Smooth muscle cell (in vitro differentiated cells): ENCODE data around the gene ENDOU. TPM values are rescaled to one million over a fixed set of nuclear protein-coding genes. Genes with fewer than 3 reads are reported as not detected.
A peak's percentile ranks its signal among the peaks of the same experiment; 100 is the strongest.

ENCODE experiments used
- DNase-seq: peaks from one replicate; lab custom pipeline; 2025; ENCODE audit not compliant: unreplicated experiment; lab: John Stamatoyannopoulos, UW
- H2AFZ ChIP-seq: fragments of 200-600 bp; sonication (generic); 2 replicates; pipeline ENCODE4 v1.6.0; 2016; ENCODE audit warnings: antibody characterized with exemption, low read depth, mild to moderate bottlenecking
- H3F3A ChIP-seq: fragments of 200-600 bp; sonication (generic); 2 replicates; pipeline ENCODE4 v1.6.0; 2017; ENCODE audit warnings: antibody characterized with exemption, low read depth
- H3K27ac ChIP-seq: fragments of 200-600 bp; sonication (generic); 2 replicates; pipeline ENCODE4 v1.5.1; 2016; ENCODE audit warnings: low read depth, mild to moderate bottlenecking
- H3K27me3 ChIP-seq: fragments of 200-600 bp; sonication (generic); 2 replicates; pipeline ENCODE4 v1.6.1; 2016; ENCODE audit warnings: low read depth, mild to moderate bottlenecking
- H3K36me3 ChIP-seq: fragments of 200-600 bp; sonication (generic); 2 replicates; pipeline ENCODE4 v1.5.1; 2016; ENCODE audit warnings: low read depth
- H3K4me1 ChIP-seq: fragments of 200-600 bp; sonication (generic); 2 replicates; pipeline ENCODE4 v1.5.1; 2016; ENCODE audit warnings: low read depth
- H3K4me2 ChIP-seq: fragments of 200-600 bp; sonication (generic); 2 replicates; pipeline ENCODE4 v1.6.0; 2016; ENCODE audit warnings: mild to moderate bottlenecking
- H3K4me3 ChIP-seq: fragments of 200-600 bp; sonication (generic); 2 replicates; pipeline ENCODE4 v1.5.1; 2016; ENCODE audit warnings: mild to moderate bottlenecking
- H3K79me2 ChIP-seq: fragments of 200-600 bp; sonication (generic); 2 replicates; pipeline ENCODE4 v1.6.0; 2016; ENCODE audit warnings: low read depth, mild to moderate bottlenecking
- H3K9ac ChIP-seq: fragments of 200-600 bp; sonication (generic); 2 replicates; pipeline ENCODE4 v1.6.0; 2016; ENCODE audit warnings: low read depth
- H3K9me3 ChIP-seq: fragments of 200-600 bp; sonication (generic); replicated peaks from 2 replicates; pipeline ENCODE4 v1.5.1; 2016; ENCODE audit warnings: low read depth
- H4K20me1 ChIP-seq: fragments of 200-600 bp; sonication (generic); 2 replicates; pipeline ENCODE4 v1.6.0; 2016; ENCODE audit warnings: low read depth
- WGBS: methylation state at CpG from one replicate; pipeline ENCODE4 v1.1.7; 2016; ENCODE audit warnings: low lambda C conversion rate; 5-methylcytosine and 5-hydroxymethylcytosine counted together
- polyA plus RNA-seq: library from polyadenylated mRNA; unstranded; fragments of >200 nt; fragmentation: Nextera tagmentation; extraction: Ambion mirVana; gene quantifications from 2 replicates; pipeline ENCODE4 v1.2.1, GENCODE V29; 2016
- total RNA-seq: library from RNA; depleted of rRNA; stranded (reverse); fragments of >200 nt; gene quantifications from 2 replicates; pipeline ENCODE4 v1.2.3, GENCODE V29; 2014
- TF ChIP-seq, protein P1 (sequence below): fragments of 200-600 bp; sonication (generic); IDR thresholded peaks from 2 replicates; pipeline ENCODE4 v1.5.1; 2017; ENCODE audit warnings: borderline replicate concordance, mild to moderate bottlenecking, antibody characterized with exemption; ENCODE audit not compliant: insufficient read depth, poor library complexity, severe bottlenecking

The ENDOU gene
- total and polyA plus RNA-seq, 2 experiments from 2014 or later, result 0.47 to 5.1 TPM

DNA sequence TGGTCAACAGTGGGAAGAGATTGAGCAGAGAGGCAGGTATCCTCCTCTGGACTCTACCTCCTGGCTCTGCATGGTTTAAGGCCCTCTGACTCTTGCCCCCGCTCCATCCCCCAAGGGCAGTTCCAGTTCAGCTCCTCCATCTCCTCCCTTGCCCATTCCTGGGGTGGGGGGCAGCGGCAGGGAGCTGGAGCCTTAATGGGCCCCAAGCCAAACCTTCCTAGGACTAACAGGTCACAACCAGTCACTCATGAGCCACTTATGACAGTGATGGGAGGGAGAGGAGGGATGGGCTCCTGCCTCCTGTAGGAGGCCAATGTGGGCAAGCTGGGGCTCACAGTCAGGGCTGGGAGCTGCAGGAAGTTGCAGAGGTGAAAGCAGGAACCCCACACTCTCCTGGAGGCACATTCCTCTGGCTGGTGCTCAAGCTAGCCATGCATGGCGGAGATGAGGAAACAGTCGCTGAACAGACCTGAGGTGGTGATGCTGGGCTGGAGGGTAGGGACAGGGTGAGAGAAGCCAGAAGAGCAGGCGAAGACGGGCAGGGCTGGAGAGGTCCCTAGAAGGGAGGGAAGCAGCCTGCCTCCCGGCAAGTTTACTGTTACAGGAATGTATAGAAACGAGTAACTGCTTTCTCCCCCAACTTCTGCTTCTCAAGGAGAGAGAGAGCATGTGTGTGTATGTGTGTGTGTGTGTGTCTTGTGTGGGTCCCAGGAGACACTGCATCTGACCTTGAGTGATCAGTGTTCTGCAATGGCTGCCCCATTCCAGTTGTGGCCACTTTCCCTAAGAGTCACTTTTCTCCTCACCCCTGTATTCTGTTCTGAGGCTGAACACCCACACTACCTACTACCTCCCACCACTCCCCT is 38.4 kb upstream of the ENDOU start:
- Histone ChIP-seq H3K9ac (no peak overlapping the region), H3K36me3 (no peaks in the 10 kb centered on the region), H3K27me3 (no peaks in the 10 kb centered on the region), H4K20me1 (no peaks in the 10 kb centered on the region), H3K79me2 (no peaks in the 10 kb centered on the region), H2AFZ (no peak overlapping the region), H3K4me2 (no peak overlapping the region), H3K4me3 (no peak overlapping the region), H3K9me3 (no peaks in the 10 kb centered on the region), H3K27ac (no peak overlapping the region), H3F3A (no peaks in the 10 kb centered on the region), H3K4me1 (peaks cover 4% of the 10 kb centered on the region)
- DNase-seq, result no peak
- 83% methylated on average over 8 of the region's 8 CpGs for WGBS
- TF ChIP-seq, protein P1, sequence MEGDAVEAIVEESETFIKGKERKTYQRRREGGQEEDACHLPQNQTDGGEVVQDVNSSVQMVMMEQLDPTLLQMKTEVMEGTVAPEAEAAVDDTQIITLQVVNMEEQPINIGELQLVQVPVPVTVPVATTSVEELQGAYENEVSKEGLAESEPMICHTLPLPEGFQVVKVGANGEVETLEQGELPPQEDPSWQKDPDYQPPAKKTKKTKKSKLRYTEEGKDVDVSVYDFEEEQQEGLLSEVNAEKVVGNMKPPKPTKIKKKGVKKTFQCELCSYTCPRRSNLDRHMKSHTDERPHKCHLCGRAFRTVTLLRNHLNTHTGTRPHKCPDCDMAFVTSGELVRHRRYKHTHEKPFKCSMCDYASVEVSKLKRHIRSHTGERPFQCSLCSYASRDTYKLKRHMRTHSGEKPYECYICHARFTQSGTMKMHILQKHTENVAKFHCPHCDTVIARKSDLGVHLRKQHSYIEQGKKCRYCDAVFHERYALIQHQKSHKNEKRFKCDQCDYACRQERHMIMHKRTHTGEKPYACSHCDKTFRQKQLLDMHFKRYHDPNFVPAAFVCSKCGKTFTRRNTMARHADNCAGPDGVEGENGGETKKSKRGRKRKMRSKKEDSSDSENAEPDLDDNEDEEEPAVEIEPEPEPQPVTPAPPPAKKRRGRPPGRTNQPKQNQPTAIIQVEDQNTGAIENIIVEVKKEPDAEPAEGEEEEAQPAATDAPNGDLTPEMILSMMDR, result no peak

GRCh38 chr12:47762850-47763465 is 37.7 kb upstream of the ENDOU start:
- TF ChIP-seq, protein P1, result no peak
- Histone ChIP-seq H3K27me3 (no peaks in the 10 kb centered on the region), H2AFZ (no peak overlapping the region), H3K4me2 (no peak overlapping the region), H3K36me3 (no peaks in the 10 kb centered on the region), H3K9ac (no peak overlapping the region), H3K4me3 (no peak overlapping the region), H3K27ac (no peak overlapping the region), H3K9me3 (no peaks in the 10 kb centered on the region), H3K79me2 (no peaks in the 10 kb centered on the region), H3K4me1 (peaks cover 7% of the 10 kb centered on the region), H4K20me1 (no peaks in the 10 kb centered on the region), H3F3A (no peaks in the 10 kb centered on the region)
- no peak for DNase-seq
- WGBS, result 59% methylated on average over 3 of the region's 3 CpGs

DNA sequence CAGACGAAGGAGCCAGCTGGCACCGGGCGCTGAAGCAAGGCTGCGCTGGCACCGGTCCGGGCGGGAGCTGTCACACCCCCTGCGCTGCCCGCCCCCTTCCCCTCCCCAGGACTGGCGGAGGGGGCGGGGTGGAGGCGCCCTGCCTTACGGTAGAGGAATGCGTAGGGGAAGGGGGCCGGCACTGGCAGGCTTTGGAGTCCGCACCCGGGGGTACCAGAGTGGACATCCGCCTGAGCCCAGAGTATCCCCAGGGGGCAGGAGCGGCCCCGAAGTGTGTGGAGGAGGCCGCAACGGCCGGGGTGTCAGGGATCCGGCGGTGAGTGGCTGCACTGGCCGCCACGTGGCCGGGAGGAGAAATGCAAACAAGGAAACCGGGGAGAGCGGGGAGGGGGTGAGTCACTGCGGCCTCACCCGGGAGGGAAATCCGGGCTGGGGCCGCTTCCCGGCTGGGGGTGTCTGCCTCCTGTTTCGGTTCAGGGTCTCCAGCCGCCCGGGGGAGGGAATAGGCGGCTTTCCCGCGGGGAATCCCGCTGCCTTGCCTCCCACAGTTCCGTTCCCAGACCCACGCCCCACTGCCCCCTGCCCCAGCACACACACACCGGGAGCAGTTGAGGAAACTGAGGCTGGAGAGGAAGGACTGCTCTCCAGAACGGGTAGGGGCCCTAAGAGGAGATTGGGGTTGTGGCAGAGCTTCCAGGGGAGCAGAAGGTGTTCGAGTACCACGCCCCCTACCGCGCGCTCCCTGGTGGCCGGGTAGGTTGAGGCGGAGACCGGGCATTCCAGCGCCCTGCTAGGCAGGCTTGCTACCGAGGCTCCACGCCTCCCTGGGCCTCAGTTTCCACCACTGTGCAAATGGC is 33.8 kb upstream of the ENDOU start, which contains the start of gene RAPGEF3:
Gene RAPGEF3, minus strand, starts transcription at position 47 of the 857 bp plus-strand sequence. CDS start 324 bp downstream, outside the sequence.
- H3K9me3 ChIP-seq, result no peaks in the 10 kb centered on the region
- TF ChIP-seq, protein P1, result peak; percentile 49
- H3K36me3 ChIP-seq, result no peaks in the 10 kb centered on the region
- peak; percentile 68 for DNase-seq
- H4K20me1 ChIP-seq, result no peaks in the 10 kb centered on the region
- H3K27ac ChIP-seq, result no peak within 1 kb of the TSS
- H3F3A ChIP-seq, result no peaks in the 10 kb centered on the region
- peak within 1 kb of the TSS; percentile 36 for H3K9ac ChIP-seq
- H3K79me2 ChIP-seq, result no peaks in the 10 kb centered on the region
- peaks cover 17% of the 10 kb centered on the region for H3K4me1 ChIP-seq
- no peaks in the 10 kb centered on the region for H3K27me3 ChIP-seq
- WGBS, result 3% methylated on average over 50 of the region's 57 CpGs
- peak within 1 kb of the TSS; percentile 66 for H3K4me3 ChIP-seq
- H3K4me2 ChIP-seq, result peak within 1 kb of the TSS; percentile 88
- H2AFZ ChIP-seq, result peak within 1 kb of the TSS; percentile 96
